ENCODE measurements around the gene CLDN14. TPM values are rescaled to one million over a fixed set of nuclear protein-coding genes. Genes with fewer than 3 reads are reported as not detected.
"Not testable (repeated sequence)": the region's sequence is repeated elsewhere in the genome, so short reads cannot be mapped to it uniquely, and the experiment has no call there.

CLDN14 gene
- polyA plus RNA-seq, 1 donor from 2014 or later = not detected

- no peaks in the 10 kb centered on the region for H3K9me3 Mint-ChIP-seq
- peaks cover 5% of the 10 kb centered on the region for H3K27me3 Mint-ChIP-seq
- H3K4me3 Mint-ChIP-seq = no peak overlapping the region
- H3K36me3 Mint-ChIP-seq = no peaks in the 10 kb centered on the region
- H3K27ac Mint-ChIP-seq = no peak overlapping the region
- peaks cover 0 to 3% (median 0%) of the 10 kb centered on the region in 3 donors for H3K4me1 Mint-ChIP-seq
Measured at GRCh38 chr21:36486246-36486645, 6.3 kb upstream of the CLDN14 start.

GRCh38 chr21:36485476-36485875 lies 5.6 kb upstream of the CLDN14 start:
- Mint-ChIP-seq H3K36me3 (no peaks in the 10 kb centered on the region), H3K4me1 (peaks cover 0 to 3% (median 0%) of the 10 kb centered on the region in 3 donors), H3K27ac (no peak overlapping the region), H3K4me3 (no peak overlapping the region), H3K9me3 (no peaks in the 10 kb centered on the region), H3K27me3 (peaks cover 5% of the 10 kb centered on the region)

- H3K9me3 Mint-ChIP-seq = no peaks in the 10 kb centered on the region
- H3K4me3 Mint-ChIP-seq = no peak overlapping the region
- H3K36me3 Mint-ChIP-seq = no peaks in the 10 kb centered on the region
- peaks cover 4% of the 10 kb centered on the region for H3K27me3 Mint-ChIP-seq
- H3K4me1 Mint-ChIP-seq = peaks cover 0 to 5% (median 0%) of the 10 kb centered on the region in 3 donors
- no peak overlapping the region for H3K27ac Mint-ChIP-seq
Measured at GRCh38 chr21:36483095-36483494, 3.2 kb upstream of the CLDN14 start.

GRCh38 chr21:36482673-36483072 lies 2.8 kb upstream of the CLDN14 start:
- no peaks in the 10 kb centered on the region for H3K9me3 Mint-ChIP-seq
- no peaks in the 10 kb centered on the region for H3K36me3 Mint-ChIP-seq
- H3K4me3 Mint-ChIP-seq = no peak overlapping the region
- H3K27ac Mint-ChIP-seq = no peak overlapping the region
- H3K4me1 Mint-ChIP-seq = peaks cover 0 to 3% (median 0%) of the 10 kb centered on the region in 3 donors
- peaks cover 4% of the 10 kb centered on the region for H3K27me3 Mint-ChIP-seq

- Mint-ChIP-seq H3K4me3 (no peak overlapping the region), H3K27ac (peak overlapping the region in 1 of 3 donors; percentile 46)
Measured at GRCh38 chr21:36482181-36482580, 2.3 kb upstream of the CLDN14 start.

GRCh38 chr21:36481639-36482038 lies 1.7 kb upstream of the CLDN14 start:
- H3K4me3 Mint-ChIP-seq = no peak overlapping the region
- no peaks in the 10 kb centered on the region for H3K36me3 Mint-ChIP-seq
- H3K9me3 Mint-ChIP-seq = no peaks in the 10 kb centered on the region
- peaks cover 0 to 3% (median 0%) of the 10 kb centered on the region in 3 donors for H3K4me1 Mint-ChIP-seq
- no peak overlapping the region for H3K27ac Mint-ChIP-seq
- peaks cover 4% of the 10 kb centered on the region for H3K27me3 Mint-ChIP-seq

More at GRCh38 chr21:36482181-36482580, 2.3 kb upstream of the CLDN14 start:
- no peaks in the 10 kb centered on the region for H3K36me3 Mint-ChIP-seq
- peaks cover 0 to 3% (median 0%) of the 10 kb centered on the region in 3 donors for H3K4me1 Mint-ChIP-seq
- H3K27me3 Mint-ChIP-seq = peaks cover 4% of the 10 kb centered on the region
- H3K9me3 Mint-ChIP-seq = no peaks in the 10 kb centered on the region

GRCh38 chr21:36480618-36481017 lies 696 bp upstream of the CLDN14 start:
- Mint-ChIP-seq H3K36me3 (no peaks in the 10 kb centered on the region), H3K4me1 (peaks cover 0 to 3% (median 0%) of the 10 kb centered on the region in 3 donors), H3K27me3 (no peaks in the 10 kb centered on the region), H3K27ac (no peak overlapping the region), H3K4me3 (no peak overlapping the region), H3K9me3 (no peaks in the 10 kb centered on the region)

GRCh38 chr21:36478941-36479340 lies 981 bp downstream of the CLDN14 start:
- Mint-ChIP-seq H3K4me1 (peaks cover 0 to 3% (median 0%) of the 10 kb centered on the region in 3 donors), H3K27ac (no peak overlapping the region), H3K36me3 (no peaks in the 10 kb centered on the region), H3K9me3 (no peaks in the 10 kb centered on the region), H3K4me3 (no peak overlapping the region), H3K27me3 (no peaks in the 10 kb centered on the region)

GRCh38 chr21:36478207-36478701 lies 1.7 kb downstream of the CLDN14 start:
- peaks cover 0 to 3% (median 0%) of the 10 kb centered on the region in 3 donors for H3K4me1 Mint-ChIP-seq
- H3K4me3 Mint-ChIP-seq = no peak overlapping the region
- peaks cover 2 to 5% (median 2%) of the 10 kb centered on the region in 3 donors for H3K9me3 Mint-ChIP-seq
- H3K27me3 Mint-ChIP-seq = no peaks in the 10 kb centered on the region
- H3K27ac Mint-ChIP-seq = no peak overlapping the region
- no peaks in the 10 kb centered on the region for H3K36me3 Mint-ChIP-seq

- H3K36me3 Mint-ChIP-seq = no peaks in the 10 kb centered on the region
- peaks cover 0 to 3% (median 0%) of the 10 kb centered on the region in 3 donors for H3K4me1 Mint-ChIP-seq
- H3K9me3 Mint-ChIP-seq = peaks cover 2 to 9% (median 3%) of the 10 kb centered on the region in 3 donors
- no peaks in the 10 kb centered on the region for H3K27me3 Mint-ChIP-seq
- no peak overlapping the region for H3K4me3 Mint-ChIP-seq
- no peak overlapping the region for H3K27ac Mint-ChIP-seq
Measured at GRCh38 chr21:36477559-36477958, 2.4 kb downstream of the CLDN14 start.

- Mint-ChIP-seq H3K4me1 (peaks cover 0 to 3% (median 0%) of the 10 kb centered on the region in 3 donors), H3K27me3 (no peaks in the 10 kb centered on the region), H3K36me3 (no peaks in the 10 kb centered on the region), H3K27ac (no peak overlapping the region), H3K4me3 (no peak overlapping the region), H3K9me3 (peaks cover 2 to 14% (median 3%) of the 10 kb centered on the region in 3 donors)
Measured at GRCh38 chr21:36477001-36477400, 2.9 kb downstream of the CLDN14 start.

GRCh38 chr21:36476541-36476940 lies 3.4 kb downstream of the CLDN14 start:
- H3K9me3 Mint-ChIP-seq = peaks cover 2 to 16% (median 3%) of the 10 kb centered on the region in 3 donors
- H3K27ac Mint-ChIP-seq, H3K4me1 Mint-ChIP-seq, H3K36me3 Mint-ChIP-seq, H3K4me3 Mint-ChIP-seq, H3K27me3 Mint-ChIP-seq: not testable (repeated sequence)

GRCh38 chr21:36474591-36474990 lies 5.3 kb downstream of the CLDN14 start:
- H3K4me1 Mint-ChIP-seq = peaks cover 0 to 3% (median 0%) of the 10 kb centered on the region in 3 donors
- H3K36me3 Mint-ChIP-seq = no peaks in the 10 kb centered on the region
- H3K27ac Mint-ChIP-seq = no peak overlapping the region
- H3K4me3 Mint-ChIP-seq = no peak overlapping the region
- peaks cover 2 to 16% (median 3%) of the 10 kb centered on the region in 3 donors for H3K9me3 Mint-ChIP-seq
- no peaks in the 10 kb centered on the region for H3K27me3 Mint-ChIP-seq

GRCh38 chr21:36473203-36473602 lies 6.7 kb downstream of the CLDN14 start:
- H3K36me3 Mint-ChIP-seq = no peaks in the 10 kb centered on the region
- no peaks in the 10 kb centered on the region for H3K27me3 Mint-ChIP-seq
- peaks cover 0 to 2% (median 0%) of the 10 kb centered on the region in 3 donors for H3K4me1 Mint-ChIP-seq
- no peak overlapping the region for H3K27ac Mint-ChIP-seq
- H3K4me3 Mint-ChIP-seq = no peak overlapping the region
- H3K9me3 Mint-ChIP-seq = peaks cover 2 to 16% (median 3%) of the 10 kb centered on the region in 3 donors

- H3K36me3 Mint-ChIP-seq = no peaks in the 10 kb centered on the region
- peaks cover under 1% of the 10 kb centered on the region for H3K27me3 Mint-ChIP-seq
- no peaks in the 10 kb centered on the region for H3K4me1 Mint-ChIP-seq
- no peak overlapping the region for H3K27ac Mint-ChIP-seq
- H3K4me3 Mint-ChIP-seq = no peak overlapping the region
- peaks cover 2 to 16% (median 3%) of the 10 kb centered on the region in 3 donors for H3K9me3 Mint-ChIP-seq
Measured at GRCh38 chr21:36472377-36472776, 7.5 kb downstream of the CLDN14 start.

GRCh38 chr21:36471254-36471723 lies 8.6 kb downstream of the CLDN14 start:
- Mint-ChIP-seq H3K36me3 (no peaks in the 10 kb centered on the region), H3K4me1 (no peaks in the 10 kb centered on the region), H3K9me3 (peaks cover 2 to 16% (median 3%) of the 10 kb centered on the region in 3 donors), H3K4me3 (no peak overlapping the region), H3K27me3 (peaks cover 4% of the 10 kb centered on the region), H3K27ac (no peak overlapping the region)

All from IgD-negative memory B cell (primary cell).